ENCODE measurements around the gene IL2RA. TPM values are rescaled to one million over a fixed set of nuclear protein-coding genes. Genes with fewer than 3 reads are reported as not detected.

IL2RA gene
- total RNA-seq, 1 experiment from 2014 or later, result not detected

DNA sequence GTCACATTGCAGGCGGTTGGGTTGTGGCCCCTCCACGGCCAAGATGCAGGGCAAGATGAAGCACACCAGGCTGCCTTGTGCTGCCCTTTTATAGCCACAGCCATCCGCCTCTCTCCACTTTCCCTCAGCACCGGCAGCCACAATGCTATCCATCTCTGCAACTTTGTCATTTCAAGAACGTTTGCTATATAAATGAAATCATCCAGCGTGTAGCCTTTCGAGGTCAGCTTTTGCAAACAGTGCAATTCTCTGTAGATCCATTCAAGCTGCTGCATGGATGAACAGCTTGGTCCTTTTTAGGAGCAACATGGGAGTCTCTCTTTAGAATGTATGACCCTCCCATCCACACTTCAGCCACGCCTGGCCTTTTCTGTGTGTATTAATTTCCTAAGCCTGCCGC lies 78.4 kb downstream of the IL2RA start:
- no TSS peak for BruUV-seq (replicated peaks)
- H3K27ac Mint-ChIP-seq (ENCODE audit: unreplicated experiment), result no peak overlapping the region
- TF ChIP-seq CTCF (IDR thresholded peaks at IDR 0.05; ENCODE audit: unreplicated experiment), result no peak
- CTCF ChIA-PET, result no interaction called here
- H3K9me3 Mint-ChIP-seq (ENCODE audit: low read depth, unreplicated experiment), result no peaks in the 10 kb centered on the region
- no peak overlapping the region for H3K4me3 Mint-ChIP-seq (ENCODE audit: low read depth, unreplicated experiment)
- DNase-seq, result no peak
- H3K27me3 Mint-ChIP-seq (ENCODE audit: unreplicated experiment), result peaks cover 18% of the 10 kb centered on the region
- intact Hi-C loops (cut with micrococcal nuclease; ENCODE audit: unreplicated experiment), result no loop called here
- H3K36me3 Mint-ChIP-seq (ENCODE audit: insufficient read depth, unreplicated experiment), result no peaks in the 10 kb centered on the region
- H3K4me1 Mint-ChIP-seq (ENCODE audit: low read depth, unreplicated experiment), result no peaks in the 10 kb centered on the region

DNA sequence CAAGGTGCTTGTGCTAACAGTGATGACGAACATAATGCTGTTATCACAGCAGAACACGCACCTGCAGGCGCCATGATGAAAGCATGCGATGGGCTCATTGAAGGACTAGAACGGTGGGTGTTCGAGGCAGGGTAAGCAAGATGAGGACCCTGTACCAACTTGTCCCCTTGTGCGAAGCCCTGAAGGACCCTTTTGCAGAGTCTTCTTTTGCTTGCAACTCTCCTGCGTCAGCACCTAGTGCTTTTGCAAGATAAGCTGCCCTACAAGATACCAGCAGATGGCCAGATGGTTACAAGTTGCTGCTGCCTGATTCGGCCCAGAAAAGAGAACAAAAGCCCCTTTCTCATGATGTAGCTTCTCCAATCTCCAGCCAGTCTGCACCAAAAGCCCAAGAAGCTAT lies 80.6 kb downstream of the IL2RA start:
- no peak for TF ChIP-seq CTCF (IDR thresholded peaks at IDR 0.05; ENCODE audit: unreplicated experiment)
- intact Hi-C loops (cut with micrococcal nuclease; ENCODE audit: unreplicated experiment), result no loop called here
- Mint-ChIP-seq H3K4me1 (ENCODE audit: low read depth, unreplicated experiment) (no peaks in the 10 kb centered on the region), H3K9me3 (ENCODE audit: low read depth, unreplicated experiment) (no peaks in the 10 kb centered on the region), H3K36me3 (ENCODE audit: insufficient read depth, unreplicated experiment) (peaks cover 22% of the 10 kb centered on the region), H3K4me3 (ENCODE audit: low read depth, unreplicated experiment) (no peak overlapping the region), H3K27ac (ENCODE audit: unreplicated experiment) (no peak overlapping the region), H3K27me3 (ENCODE audit: unreplicated experiment) (no peaks in the 10 kb centered on the region)
- CTCF ChIA-PET, result no interaction called here
- BruUV-seq (replicated peaks), result no TSS peak
- no peak for DNase-seq

DNA sequence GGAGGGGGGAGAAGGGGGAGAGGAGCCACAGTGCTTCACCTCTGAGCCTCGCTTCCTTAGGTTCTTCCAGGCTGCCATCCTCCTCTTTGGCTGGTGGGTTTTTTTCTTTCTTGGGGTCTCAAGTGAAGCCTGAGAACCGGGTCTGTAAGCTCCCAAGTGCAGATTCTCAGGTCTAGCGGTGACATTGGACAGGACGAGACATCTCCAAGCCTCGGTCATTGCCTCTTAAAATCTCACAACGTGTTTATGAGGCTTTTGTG lies 84.0 kb downstream of the IL2RA start:
- intact Hi-C loops (cut with micrococcal nuclease; ENCODE audit: unreplicated experiment), result loop anchor here (5.0 to 10.0 kb wide), 3 partner anchors 166 to 427 kb away; partner anchors contain the start of gene GDI2
- H3K9me3 Mint-ChIP-seq (ENCODE audit: low read depth, unreplicated experiment), result no peaks in the 10 kb centered on the region
- no TSS peak for BruUV-seq (replicated peaks)
- CTCF ChIA-PET, result interaction anchor here (0.6 to 2.5 kb wide), 5 partner anchors 18 to 993 kb away, joined by 3 to 9 read pairs (median 3); no protein-coding TSS in a partner anchor
- no peaks in the 10 kb centered on the region for H3K27me3 Mint-ChIP-seq (ENCODE audit: unreplicated experiment)
- DNase-seq, result no peak
- peak overlapping the region; percentile 84 for H3K4me3 Mint-ChIP-seq (ENCODE audit: low read depth, unreplicated experiment)
- H3K4me1 Mint-ChIP-seq (ENCODE audit: low read depth, unreplicated experiment), result peaks cover 12% of the 10 kb centered on the region
- peak overlapping the region; percentile 87 for H3K27ac Mint-ChIP-seq (ENCODE audit: unreplicated experiment)
- H3K36me3 Mint-ChIP-seq (ENCODE audit: insufficient read depth, unreplicated experiment), result peaks cover 37% of the 10 kb centered on the region
- no peak for TF ChIP-seq CTCF (IDR thresholded peaks at IDR 0.05; ENCODE audit: unreplicated experiment)

GRCh38 chr10:5977471-5978229 lies 84.5 kb downstream of the IL2RA start, which contains the start of gene IL15RA:
Gene IL15RA, minus strand, starts transcription at chr10:5977543. Its CDS starts 51 bp downstream, at chr10:5977492.
- H3K27me3 Mint-ChIP-seq (ENCODE audit: unreplicated experiment), result no peaks in the 10 kb centered on the region
- TF ChIP-seq CTCF (IDR thresholded peaks at IDR 0.05; ENCODE audit: unreplicated experiment), result no peak
- H3K4me1 Mint-ChIP-seq (ENCODE audit: low read depth, unreplicated experiment), result peaks cover 13% of the 10 kb centered on the region
- H3K9me3 Mint-ChIP-seq (ENCODE audit: low read depth, unreplicated experiment), result no peaks in the 10 kb centered on the region
- peak within 1 kb of the TSS; percentile 84 for H3K4me3 Mint-ChIP-seq (ENCODE audit: low read depth, unreplicated experiment)
- peak within 1 kb of the TSS; percentile 87 for H3K27ac Mint-ChIP-seq (ENCODE audit: unreplicated experiment)
- peak; percentile 92 for DNase-seq
- intact Hi-C loops (cut with micrococcal nuclease; ENCODE audit: unreplicated experiment), result loop anchor here (5.0 to 10.0 kb wide), 3 partner anchors 165 to 427 kb away; partner anchors contain the start of gene GDI2
- BruUV-seq (replicated peaks), result no TSS peak
- CTCF ChIA-PET, result interaction anchor here (0.6 to 2.5 kb wide), 5 partner anchors 19 to 992 kb away, joined by 3 to 9 read pairs (median 3); no protein-coding TSS in a partner anchor
- peaks cover 37% of the 10 kb centered on the region for H3K36me3 Mint-ChIP-seq (ENCODE audit: insufficient read depth, unreplicated experiment)
